ENCODE results near the gene PTPRN2.

The PTPRN2 gene

GRCh38 chr7:157630301-157630853 is 957.2 kb downstream of the PTPRN2 start:
- no peak for DNase-seq

- no peak for DNase-seq
These were observed 959.2 kb downstream of the PTPRN2 start for GRCh38 chr7:157628456-157628855.

DNA sequence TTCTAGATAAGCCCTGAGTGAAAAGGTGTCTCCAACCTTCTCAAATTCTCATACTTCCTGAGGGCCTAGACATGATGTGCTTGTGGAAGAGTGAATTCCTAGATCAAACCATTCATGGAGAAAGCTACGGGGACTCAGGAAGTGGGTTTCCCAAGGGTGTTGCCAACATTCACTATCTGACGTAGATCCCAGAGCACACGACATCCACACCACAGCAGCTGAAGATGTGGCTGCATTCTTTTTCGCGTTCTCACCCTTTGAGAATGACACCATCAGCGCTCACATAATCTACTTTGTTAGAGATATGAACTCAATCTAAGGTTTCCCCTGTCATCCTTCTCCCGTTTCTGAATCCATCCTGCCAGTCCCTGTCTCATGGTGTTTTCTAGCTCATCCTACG is 960.0 kb downstream of the PTPRN2 start:
- DNase-seq, result no peak

- DNase-seq, result no peak
These were observed 960.6 kb downstream of the PTPRN2 start for GRCh38 chr7:157627033-157627432.

- DNase-seq, result no peak
These were observed 961.5 kb downstream of the PTPRN2 start for GRCh38 chr7:157625973-157626742.

DNA sequence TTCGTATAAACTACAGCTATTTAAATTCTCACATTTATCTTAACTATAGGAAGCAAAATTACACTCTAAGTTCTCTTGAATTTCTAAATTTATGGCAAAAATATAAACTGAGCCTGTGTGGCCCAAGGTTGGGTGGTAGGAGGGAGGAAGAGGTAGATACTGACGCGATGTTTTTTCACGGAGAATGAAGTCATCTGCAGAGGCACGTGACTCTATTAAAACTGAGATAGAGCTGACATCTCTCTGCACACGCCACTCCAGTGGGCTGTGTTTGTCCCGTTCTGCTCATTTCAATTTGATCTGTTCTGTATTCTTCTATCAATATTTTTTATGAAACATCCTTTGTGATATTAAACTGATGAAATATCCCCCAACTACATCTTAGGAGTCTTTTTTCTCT is 964.1 kb downstream of the PTPRN2 start:
- DNase-seq, result no peak

DNA sequence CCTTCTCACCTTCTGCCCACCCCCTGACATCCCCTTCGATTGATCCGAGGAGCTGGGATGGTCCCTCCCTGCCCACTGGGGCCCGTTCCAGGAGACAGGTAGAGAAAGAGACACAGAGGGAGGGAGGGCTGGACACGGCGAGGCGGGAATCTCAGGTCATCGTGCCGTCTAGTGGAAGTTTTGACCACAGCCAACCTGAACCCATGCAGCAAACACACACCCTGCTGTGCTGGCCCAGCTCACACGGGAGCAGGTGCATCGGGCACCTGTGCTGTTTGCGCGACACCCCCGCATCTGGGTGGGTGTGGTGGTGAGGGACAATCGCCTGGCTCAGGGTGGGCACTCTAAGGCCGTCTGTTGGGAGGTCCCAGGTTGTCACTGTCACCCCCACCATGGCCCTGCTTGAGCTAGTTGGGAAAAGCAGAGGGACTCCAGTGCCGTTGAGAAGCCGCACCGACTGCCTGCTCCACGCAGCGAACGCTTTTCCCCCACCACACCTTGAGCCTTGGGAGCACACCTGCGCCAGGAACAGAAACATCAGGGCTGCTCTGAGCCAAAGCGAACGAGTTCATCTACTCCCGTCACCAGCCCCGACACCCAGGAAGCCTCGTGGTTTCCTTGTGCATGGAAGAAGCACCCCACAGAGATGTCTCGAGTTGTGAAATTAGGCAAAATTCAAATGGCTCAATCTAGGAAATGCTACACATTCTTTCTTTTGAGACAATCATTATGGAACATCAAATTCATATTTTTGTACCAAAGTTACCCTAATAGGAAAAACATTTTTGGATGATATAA is 965.0 kb downstream of the PTPRN2 start:
- DNase-seq, result no peak

DNA sequence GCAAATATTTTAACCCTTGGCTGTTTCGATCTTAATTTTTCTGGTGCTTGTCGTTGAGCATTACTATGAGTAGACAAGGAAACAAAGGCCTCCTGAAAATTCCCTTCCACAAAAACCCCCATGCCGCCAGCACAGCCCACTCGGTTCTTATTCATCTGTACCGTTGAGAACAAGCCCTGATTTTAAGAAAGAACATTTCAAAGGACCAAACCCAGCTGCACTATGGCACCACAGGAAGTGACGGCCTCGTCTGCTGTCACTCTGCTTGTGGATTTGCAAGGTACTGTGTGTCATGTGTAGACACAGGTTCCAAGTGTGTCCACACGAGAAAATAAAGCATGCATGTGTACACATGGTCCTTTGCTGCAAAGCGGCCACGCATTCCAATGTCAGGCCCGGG is 965.6 kb downstream of the PTPRN2 start:
- no peak for DNase-seq

DNA sequence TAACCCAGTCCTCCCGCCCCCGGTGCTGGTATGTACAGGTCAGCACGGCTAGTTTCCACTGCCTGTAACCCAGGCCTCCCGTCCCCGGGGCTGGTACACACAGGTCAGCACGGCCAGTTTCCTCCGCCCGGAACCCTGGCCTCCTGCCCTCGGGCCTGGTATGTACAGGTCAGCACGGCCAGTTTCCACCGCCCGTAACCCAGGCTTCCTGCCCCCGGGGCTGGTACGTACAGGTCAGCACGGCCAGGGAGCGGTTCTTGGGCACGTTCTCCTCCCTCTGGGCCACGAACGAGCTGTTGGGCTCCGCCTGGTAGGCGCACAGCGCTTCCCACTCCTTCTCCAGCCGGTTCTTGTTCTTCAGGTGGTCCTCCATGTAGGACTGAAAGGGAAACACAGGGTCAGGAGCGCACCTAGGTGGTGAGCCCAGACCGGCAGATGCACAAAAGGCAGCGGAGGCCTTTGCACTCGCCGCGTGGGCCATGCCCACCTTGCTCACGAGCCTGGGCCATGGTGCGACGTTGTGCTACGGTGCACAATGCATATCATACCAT is 966.4 kb downstream of the PTPRN2 start:
- no peak for DNase-seq

DNA sequence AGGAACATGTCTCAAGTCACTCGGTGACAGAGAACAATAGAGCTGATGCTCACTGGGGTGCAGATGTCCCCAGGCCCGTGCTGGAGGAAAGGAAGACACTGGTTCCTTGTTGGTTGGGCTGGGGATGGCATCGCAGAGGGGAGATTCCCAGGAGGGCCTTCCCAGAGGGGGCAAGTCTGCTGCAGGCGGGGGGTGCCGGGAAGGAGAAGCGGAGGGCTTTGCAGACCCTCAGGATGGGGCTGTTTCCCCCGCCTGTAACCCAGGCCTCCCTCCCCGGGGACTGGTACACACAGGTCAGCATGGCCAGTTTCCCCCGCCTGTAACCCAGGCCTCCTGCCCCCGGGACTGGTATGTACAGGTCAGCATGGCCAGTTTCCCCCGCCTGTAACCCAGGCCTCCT is 967.0 kb downstream of the PTPRN2 start:
- no peak for DNase-seq

GRCh38 chr7:157619753-157620525 is 967.7 kb downstream of the PTPRN2 start:
- DNase-seq, result no peak

DNA sequence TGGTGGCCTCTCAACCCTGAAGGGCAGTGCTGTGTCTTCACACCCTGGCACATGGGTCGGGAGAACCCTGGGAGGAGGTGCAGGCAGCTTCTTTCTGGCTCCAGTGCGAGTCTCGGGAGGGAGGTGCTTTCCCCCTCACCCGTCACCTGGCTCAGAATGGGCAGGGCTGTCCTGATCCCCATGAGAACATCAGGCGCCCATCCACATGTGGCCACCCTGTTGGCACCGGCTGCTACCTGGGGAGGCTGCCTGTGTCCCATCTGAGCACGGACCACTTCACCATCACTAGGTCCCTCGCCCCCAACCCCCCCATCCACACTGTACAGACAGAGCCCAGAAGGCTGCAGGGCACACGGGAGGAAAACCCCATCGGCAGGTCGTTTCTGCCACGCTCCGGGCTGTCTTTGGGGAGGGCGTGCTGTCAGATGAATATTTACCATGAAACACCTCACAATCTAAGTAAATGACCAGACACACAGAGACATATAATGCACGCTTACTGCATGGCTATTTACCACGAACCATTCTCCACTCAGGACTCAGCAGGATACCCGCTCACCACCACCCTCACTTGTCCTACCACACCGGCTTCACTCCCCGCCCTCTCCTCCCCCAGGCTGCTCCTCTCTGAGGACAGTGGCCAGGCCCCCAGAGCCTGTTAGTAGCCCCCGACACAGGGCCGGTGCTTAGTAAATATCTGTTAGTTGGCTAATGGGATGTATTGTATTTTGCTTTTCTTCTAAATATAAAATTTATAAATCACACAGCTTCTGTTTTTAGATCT is 968.6 kb downstream of the PTPRN2 start:
- no peak for DNase-seq

- no peak for DNase-seq
These were observed 969.4 kb downstream of the PTPRN2 start for GRCh38 chr7:157618091-157618726.

DNA sequence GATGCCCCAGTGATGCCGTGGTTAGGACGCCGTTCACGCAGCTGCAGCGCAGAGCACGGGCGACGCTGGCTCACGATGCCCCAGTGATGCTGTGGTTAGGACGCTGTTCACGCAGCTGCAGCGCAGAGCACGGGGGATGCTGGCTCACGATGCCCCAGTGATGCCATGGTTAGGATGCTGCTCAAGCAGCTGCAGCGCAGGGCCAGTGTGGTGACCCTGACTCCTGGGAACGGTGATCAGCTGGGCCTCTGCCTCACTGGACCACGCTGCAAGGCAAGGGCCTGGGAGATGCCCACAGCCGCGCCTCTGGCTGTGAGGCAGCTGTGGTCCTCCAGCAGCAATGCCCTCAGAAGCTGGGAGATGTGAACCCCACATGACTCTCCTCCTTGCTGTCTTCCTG is 970.2 kb downstream of the PTPRN2 start:
- no peak for DNase-seq

DNA sequence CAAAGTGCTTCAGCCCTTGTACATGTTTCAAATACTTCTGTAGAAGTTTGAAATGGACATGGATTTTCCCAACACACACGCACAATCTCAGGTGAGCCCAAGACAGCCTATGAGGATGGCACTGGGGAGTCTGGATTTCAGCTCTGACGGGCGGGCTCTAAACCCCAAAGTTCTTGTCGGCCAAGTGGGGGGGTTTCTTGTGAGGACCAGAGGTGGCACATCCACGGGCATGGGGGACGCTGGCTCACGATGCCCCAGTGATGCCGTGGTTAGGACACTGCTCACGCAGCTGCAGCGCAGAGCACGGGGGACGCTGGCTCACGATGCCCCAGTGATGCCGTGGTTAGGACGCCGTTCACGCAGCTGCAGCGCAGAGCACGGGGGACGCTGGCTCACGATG is 970.7 kb downstream of the PTPRN2 start:
- DNase-seq, result no peak

GRCh38 chr7:157616426-157616825 is 971.2 kb downstream of the PTPRN2 start:
- no peak for DNase-seq

GRCh38 chr7:157615852-157616251 is 971.8 kb downstream of the PTPRN2 start:
- no peak for DNase-seq

DNA sequence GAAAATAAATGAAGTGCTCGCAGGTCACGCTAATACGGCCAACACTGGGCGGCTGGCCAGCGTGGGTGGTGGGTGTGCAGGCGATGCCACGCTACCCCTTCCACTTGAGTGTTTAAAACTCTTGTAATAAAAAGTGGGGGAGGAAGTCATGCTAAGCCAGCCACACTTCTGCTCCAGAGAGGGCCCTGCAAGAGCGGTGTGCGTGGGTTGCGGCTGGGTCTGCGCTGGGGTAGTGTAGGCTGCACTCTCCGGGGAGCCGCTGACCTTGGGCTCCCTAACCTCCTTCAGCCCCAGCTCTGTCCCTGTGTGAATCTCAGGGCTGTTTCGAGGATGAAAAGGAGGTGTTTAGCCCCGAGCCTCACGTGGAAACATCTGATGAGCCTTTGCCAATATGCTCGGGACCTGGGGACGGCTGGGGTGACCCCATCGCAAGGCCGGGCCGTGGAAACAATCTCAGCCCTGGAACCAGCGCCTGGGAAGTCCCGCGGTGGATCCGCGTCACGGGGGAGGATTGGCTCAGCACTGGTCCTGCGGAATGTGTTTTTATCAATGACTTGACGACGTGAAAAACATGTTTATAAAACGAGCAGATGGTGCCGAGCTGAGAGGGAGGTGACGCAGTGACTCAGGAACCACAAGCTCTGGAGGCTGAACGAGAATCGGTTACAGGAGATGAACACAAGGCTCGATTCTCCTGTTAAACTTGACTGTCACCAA is 972.4 kb downstream of the PTPRN2 start:
- no peak for DNase-seq

DNA sequence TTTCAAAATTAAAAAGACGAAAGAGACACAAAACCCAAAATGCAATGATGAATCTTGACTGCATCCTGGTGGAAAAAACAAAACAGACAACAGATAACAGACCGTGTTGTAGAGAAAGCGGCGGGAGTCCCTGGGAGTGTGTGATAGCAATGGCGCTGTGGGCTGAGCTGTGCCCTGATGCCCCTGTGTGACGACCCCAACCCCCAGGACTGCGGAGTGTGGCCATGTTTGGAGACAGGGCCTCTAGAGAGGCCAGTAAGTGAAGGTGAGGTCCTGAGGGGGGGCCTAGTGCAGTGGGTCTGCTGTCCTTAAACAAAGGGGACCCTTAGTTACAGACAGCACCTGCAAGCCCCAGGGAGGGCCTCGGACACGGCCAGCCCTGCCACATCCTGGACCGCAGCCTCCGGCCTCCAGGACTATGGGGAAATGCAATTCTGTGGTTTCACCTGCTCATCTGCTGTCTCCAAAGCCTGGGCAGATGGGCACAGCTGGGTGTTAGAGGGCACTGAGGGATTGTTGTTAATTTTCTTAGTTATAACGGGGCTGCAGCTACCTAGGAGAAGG is 973.1 kb downstream of the PTPRN2 start:
- no peak for DNase-seq

DNA sequence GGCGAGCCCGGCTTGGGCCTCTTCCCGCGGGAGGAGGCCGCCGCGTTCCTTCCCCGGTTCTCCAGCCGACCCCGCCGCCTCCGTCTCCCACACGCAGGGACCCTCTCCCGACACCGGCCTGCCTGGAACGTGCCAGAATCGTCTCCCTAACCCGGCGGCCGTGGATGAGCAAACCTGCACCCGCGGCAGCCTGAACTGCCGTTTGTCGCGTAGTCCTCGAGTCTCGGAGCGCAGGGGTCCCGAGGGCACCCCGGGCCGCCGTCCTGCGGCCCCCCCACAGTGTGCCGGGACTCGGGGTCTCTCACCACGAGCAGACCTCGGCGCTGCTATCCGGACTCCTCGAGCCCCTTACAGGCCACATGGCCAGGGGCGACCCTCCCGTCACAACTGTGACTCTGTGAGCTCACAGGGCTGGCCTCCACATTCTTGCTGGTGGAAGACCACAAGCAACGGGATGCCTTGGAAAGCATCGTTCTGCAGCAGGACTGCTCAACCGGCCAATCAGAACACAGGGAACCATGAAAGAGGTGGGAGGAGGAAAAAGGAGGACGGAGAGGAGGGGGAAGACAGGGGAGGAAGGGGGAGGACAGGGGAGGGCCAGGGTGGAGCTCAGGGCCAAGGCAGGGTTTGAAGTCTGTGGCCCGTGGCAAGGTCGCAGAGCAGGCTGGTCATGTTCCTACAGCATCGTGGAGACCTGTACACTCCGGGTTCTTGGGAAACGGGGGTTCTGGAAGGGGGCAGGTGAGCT is 973.9 kb downstream of the PTPRN2 start:
- DNase-seq, result no peak

Data from SIG-M5 (cell line).